Measurements from ENCODE around the gene SLC25A22.

SLC25A22 gene

GRCh38 chr11:745428-745827 is 52.7 kb downstream of the SLC25A22 start:
- FAIRE-seq, result no peak

GRCh38 chr11:742571-743201 is 55.4 kb downstream of the SLC25A22 start:
- no peak for FAIRE-seq

- no peak for FAIRE-seq
Observed at GRCh38 chr11:742156-742546, 55.9 kb downstream of the SLC25A22 start.

Measured in endometrium (tissue), 2 donors.